Pancreas (tissue), 10 donors: ENCODE measurements around the gene FNIP2. TPM values are rescaled to one million over a fixed set of nuclear protein-coding genes. Genes with fewer than 3 reads are reported as not detected.

ENCODE experiments used
- ATAC-seq, 4 donors: fragments of 200-7000 bp; cut with Tn5 transposase; one replicate each; pipeline versions ENCODE4 v1.8.0 to v1.9.1; 2020; ENCODE audit warnings: mild to moderate bottlenecking in 4 of 4, moderate library complexity in 4 of 4
- DNase-seq, 6 donors: peaks; one replicate each; pipeline ENCODE4 v3.0.0-alpha.2; 2020
- FAIRE-seq: peaks from 2 replicates; lab custom pipeline; 2012; peaks lifted over from hg19 to GRCh38; lab: Jason Lieb, UNC
- H3K27ac ChIP-seq, 4 donors: fragments of 200-600 bp; sonication (generic); 1 replicate in 3 of 4; 2 replicates in 1 of 4; pipeline versions ENCODE4 v1.5.0 to v1.8.0; 2020
- H3K27me3 ChIP-seq, 4 donors: fragments of 200-600 bp; one replicate each; pipeline ENCODE4 v1.8.0; 2021
- H3K36me3 ChIP-seq, 3 donors: fragments of 200-600 bp; sonication (generic) in 1 of 3; one replicate each; pipeline versions ENCODE4 v1.5.0 to v1.8.0; 2020 to 2021
- H3K4me1 ChIP-seq, 3 donors: fragments of 200-600 bp; one replicate each; pipeline ENCODE4 v1.8.0; 2021
- H3K4me3 ChIP-seq, 4 donors: fragments of 200-600 bp; sonication (generic) in 2 of 4; one replicate each; pipeline versions ENCODE4 v1.5.0 to v1.8.0; 2020 to 2021
- H3K9me3 ChIP-seq, 4 donors: fragments of 200-600 bp; one replicate each; pipeline ENCODE4 v1.8.0; 2021
- WGBS, 2 donors: extraction: QIAGEN DNeasy Blood & Tissue Kit; methylation state at CpG; one replicate each; pipeline ENCODE4 v1.1.7; 2013; 5-methylcytosine and 5-hydroxymethylcytosine counted together
- intact Hi-C, 3 donors: fragments of 100-400 bp; cut with DNase I; formaldehyde crosslinking; loops; one replicate each; pipeline versions ENCODE4 v1.11.1 to v1.14.2; 2022
- polyA plus RNA-seq, 2 donors: library from polyadenylated mRNA; stranded (reverse); fragments of 200-250 nt; gene quantifications; one replicate each; pipeline ENCODE4 v1.2.3, GENCODE V29; 2013
- total RNA-seq, 6 donors: library from RNA; stranded (reverse); fragmentation: NEBNext Ultra II Directional in 4 of 6; extraction: Animal tissue kit (Norgen Biotek cat#: 25700) in 4 of 6; gene quantifications; one replicate each; pipeline versions ENCODE4 v1.2.1 to v1.2.4, GENCODE V29; 2021 to 2023
- TF ChIP-seq, protein P1 (sequence below), 4 donors: fragments of 200-600 bp; sonication (generic) in 3 of 4; IDR thresholded peaks; one replicate each; pipeline versions ENCODE4 v1.5.0 to v1.8.0; 2021; ENCODE audit warnings: antibody characterized with exemption in 4 of 4
- donor health status: healthy with polysubstance abuse.
- donor health status: DM: no; HTN: no; CAD: no; lungs with moderate emphysema.
- donor health status: DM: no; HTN: no; CAD: no.
- donor health status: control.
- donor health status: control.
- donor health status: Bipolar disorder and iron deficiency.
- donor health status: DM: yes; HTN: yes; CAD: no.
- donor health status: DM: no; HTN: no; CAD: no.
- donor health status: DM: no; HTN: no; CAD: no.
- donor health status: DM: yes; HTN: yes; CAD: no.

FNIP2 gene
- total and polyA plus RNA-seq, 8 donors: 5.4 to 28.2 (median 15.9) TPM

DNA sequence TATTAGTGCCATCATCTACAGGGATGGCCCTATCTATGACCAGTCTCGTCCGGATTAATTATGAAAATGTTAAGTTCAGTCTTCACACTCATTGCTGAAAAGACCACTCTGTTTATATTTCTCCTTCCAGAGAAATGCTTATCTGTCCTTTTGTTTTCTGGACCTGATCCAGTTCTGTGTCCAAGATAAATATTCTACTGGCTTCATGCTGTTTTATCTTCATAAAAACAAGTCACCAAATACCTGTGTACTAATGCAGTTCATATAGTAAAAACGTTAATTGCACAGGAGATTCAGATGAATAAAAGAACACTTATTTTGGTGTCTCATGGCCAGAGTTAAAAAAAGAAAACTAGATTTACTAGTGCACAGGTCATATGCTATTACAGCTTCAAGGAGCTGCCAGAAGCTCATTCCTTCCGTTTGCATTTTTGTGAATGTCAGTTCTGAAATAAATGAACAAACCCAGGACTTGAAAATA, 17.3 kb downstream of the FNIP2 start:
- TF ChIP-seq, protein P1, sequence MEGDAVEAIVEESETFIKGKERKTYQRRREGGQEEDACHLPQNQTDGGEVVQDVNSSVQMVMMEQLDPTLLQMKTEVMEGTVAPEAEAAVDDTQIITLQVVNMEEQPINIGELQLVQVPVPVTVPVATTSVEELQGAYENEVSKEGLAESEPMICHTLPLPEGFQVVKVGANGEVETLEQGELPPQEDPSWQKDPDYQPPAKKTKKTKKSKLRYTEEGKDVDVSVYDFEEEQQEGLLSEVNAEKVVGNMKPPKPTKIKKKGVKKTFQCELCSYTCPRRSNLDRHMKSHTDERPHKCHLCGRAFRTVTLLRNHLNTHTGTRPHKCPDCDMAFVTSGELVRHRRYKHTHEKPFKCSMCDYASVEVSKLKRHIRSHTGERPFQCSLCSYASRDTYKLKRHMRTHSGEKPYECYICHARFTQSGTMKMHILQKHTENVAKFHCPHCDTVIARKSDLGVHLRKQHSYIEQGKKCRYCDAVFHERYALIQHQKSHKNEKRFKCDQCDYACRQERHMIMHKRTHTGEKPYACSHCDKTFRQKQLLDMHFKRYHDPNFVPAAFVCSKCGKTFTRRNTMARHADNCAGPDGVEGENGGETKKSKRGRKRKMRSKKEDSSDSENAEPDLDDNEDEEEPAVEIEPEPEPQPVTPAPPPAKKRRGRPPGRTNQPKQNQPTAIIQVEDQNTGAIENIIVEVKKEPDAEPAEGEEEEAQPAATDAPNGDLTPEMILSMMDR (IDR thresholded peaks at IDR 0.05): no peak
- intact Hi-C loops: no loop called here
- peaks cover 43 to 59% (median 59%) of the 10 kb centered on the region in 3 donors for H3K4me1 ChIP-seq
- FAIRE-seq: peak; percentile 54
- peak overlapping the region in 1 of 4 donors; percentile 10 for H3K4me3 ChIP-seq
- H3K27ac ChIP-seq: peak overlapping the region in 3 of 4 donors; percentile 33 to 57 (median 56)
- peak; percentile 24 to 55 (median 49) for ATAC-seq
- no peaks in the 10 kb centered on the region for H3K27me3 ChIP-seq
- no peaks in the 10 kb centered on the region for H3K9me3 ChIP-seq
- 3% methylated on average over 4 of the region's 4 CpGs for WGBS, 2 donors
- no peaks in the 10 kb centered on the region for H3K36me3 ChIP-seq
- no peak for DNase-seq

DNA sequence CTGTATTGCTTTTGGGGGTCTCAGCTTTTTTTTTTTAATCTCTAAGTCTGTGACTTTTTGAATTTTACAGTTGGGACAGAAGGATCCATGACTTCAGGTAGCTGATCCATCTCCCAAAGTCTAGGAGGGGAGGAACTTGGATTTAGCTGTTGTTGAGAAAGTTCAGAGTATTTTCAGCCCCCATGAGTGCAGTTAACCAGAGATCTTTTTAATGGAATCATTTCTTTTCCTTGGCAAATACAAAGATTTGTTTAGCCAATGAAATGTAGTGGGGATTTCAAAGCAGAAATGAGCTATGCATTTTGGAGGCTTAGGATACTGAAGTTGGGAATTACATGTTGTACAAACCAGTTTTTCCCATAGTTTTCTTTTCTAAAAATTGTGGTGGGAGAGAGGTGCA, 18.1 kb downstream of the FNIP2 start:
- Histone ChIP-seq H3K27ac (peak overlapping the region in 2 of 4 donors; percentile 56 to 57), H3K9me3 (no peaks in the 10 kb centered on the region), H3K4me1 (peaks cover 43 to 59% (median 54%) of the 10 kb centered on the region in 3 donors), H3K27me3 (no peaks in the 10 kb centered on the region), H3K36me3 (no peaks in the 10 kb centered on the region), H3K4me3 (no peak overlapping the region)
- FAIRE-seq (no peak), DNase-seq (no peak), ATAC-seq (no peak)
- TF ChIP-seq, protein P1 (IDR thresholded peaks at IDR 0.05): no peak
- intact Hi-C loops: no loop called here

DNA sequence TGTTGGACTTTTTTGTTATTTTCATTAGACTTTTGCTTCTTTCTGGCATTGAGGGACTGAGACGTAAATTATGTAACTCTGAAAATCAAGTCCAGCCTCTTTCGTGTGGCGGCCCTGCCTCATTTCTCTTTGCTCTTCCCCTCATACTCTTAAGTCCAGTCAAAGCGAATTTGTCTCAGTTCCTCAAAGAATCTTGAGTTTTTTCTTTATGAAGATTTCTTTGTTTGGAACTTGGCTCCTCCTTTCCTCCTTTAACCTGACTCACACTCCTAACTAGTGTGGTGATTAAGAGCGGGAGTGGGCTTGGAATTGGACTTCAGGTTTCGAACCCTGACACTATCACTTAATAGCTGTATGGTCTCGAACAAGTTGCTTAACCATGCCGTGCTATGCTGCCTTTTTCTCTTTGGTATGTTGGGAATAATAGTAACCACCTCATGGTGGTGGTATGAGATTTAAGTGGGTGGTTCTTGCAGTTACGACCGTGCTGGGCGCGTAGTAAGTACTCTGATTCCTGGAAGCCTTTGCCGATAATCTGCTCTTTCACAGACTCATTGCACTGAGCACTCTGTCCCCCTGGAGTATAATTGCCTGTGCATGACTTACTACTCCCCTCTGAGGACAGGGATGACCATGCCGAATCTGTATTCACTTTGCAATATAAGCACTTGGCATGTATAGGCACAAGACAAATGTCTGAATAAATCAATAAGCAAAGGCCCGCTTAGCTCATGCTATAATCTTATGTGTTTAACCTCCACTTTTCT, 19.1 kb downstream of the FNIP2 start:
- peaks cover 35 to 51% (median 44%) of the 10 kb centered on the region in 3 donors for H3K4me1 ChIP-seq
- DNase-seq (no peak), ATAC-seq (no peak), FAIRE-seq (no peak)
- H3K9me3 ChIP-seq: no peaks in the 10 kb centered on the region
- TF ChIP-seq, protein P1 (IDR thresholded peaks at IDR 0.05): no peak
- WGBS, 2 donors: 92% methylated on average over 15 of the region's 15 CpGs
- H3K27ac ChIP-seq: peak overlapping the region in 3 of 4 donors; percentile 2 to 56 (median 34)
- H3K27me3 ChIP-seq: no peaks in the 10 kb centered on the region
- intact Hi-C loops: no loop called here
- no peak overlapping the region for H3K4me3 ChIP-seq
- H3K36me3 ChIP-seq: no peaks in the 10 kb centered on the region

DNA sequence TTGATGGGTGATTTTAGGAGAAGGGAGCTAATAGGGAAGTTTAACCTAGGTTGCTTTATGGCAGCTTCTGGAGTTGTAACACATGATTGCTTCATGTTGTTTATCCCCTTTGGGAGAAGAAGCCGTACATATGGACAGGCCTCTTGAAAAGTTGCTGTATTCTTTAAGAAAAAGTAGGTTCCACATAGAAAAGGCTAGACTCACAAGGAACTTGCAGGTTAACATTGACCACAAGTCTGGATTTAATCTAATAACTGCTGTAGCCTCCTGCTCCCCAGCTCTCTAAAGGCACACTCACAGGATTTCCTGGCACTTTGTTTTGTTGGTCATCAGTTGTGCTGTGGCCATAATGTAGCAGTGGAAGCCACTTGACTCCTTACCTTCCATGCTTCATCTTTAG, 19.7 kb downstream of the FNIP2 start:
- Histone ChIP-seq H3K9me3 (no peaks in the 10 kb centered on the region), H3K27me3 (no peaks in the 10 kb centered on the region), H3K4me1 (peaks cover 28 to 44% (median 38%) of the 10 kb centered on the region in 3 donors), H3K4me3 (no peak overlapping the region), H3K27ac (no peak overlapping the region), H3K36me3 (no peaks in the 10 kb centered on the region)
- FAIRE-seq: no peak
- no peak for ATAC-seq
- intact Hi-C loops: no loop called here
- TF ChIP-seq, protein P1 (IDR thresholded peaks at IDR 0.05): no peak
- 90% methylated on average over 1 of the region's 1 CpG for WGBS, 2 donors
- DNase-seq: no peak

DNA sequence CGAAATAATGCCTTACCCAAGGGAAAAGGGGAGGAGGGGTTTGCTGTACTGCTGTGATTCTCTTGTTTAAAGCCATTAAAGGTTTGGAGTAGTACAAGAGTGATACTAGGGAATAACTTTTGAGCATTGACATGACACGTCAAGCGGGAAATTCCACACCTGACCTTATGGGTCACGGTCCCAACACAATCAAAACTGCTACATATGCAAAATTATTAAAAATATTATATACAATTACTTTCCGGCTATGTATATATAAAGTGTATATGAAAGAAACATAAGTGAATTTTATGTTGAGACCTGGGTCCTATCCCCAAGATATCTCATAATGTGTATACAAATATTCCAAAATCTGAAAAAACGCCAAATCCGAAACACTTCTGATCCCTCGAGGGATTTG, 21.0 kb downstream of the FNIP2 start:
- ATAC-seq (no peak), FAIRE-seq (no peak), DNase-seq (no peak)
- intact Hi-C loops: no loop called here
- TF ChIP-seq, protein P1 (IDR thresholded peaks at IDR 0.05): no peak
- Histone ChIP-seq H3K4me1 (peaks cover 25 to 39% (median 28%) of the 10 kb centered on the region in 3 donors), H3K36me3 (no peaks in the 10 kb centered on the region), H3K9me3 (no peaks in the 10 kb centered on the region), H3K27me3 (no peaks in the 10 kb centered on the region), H3K4me3 (no peak overlapping the region), H3K27ac (no peak overlapping the region)
- 83 to 86% methylated on average over 8 of the region's 8 CpGs for WGBS, 2 donors
